OCI-LY1 (cell line): ENCODE measurements around the gene TK2.
"Not testable (repeated sequence)": the region's sequence is repeated elsewhere in the genome, so short reads cannot be mapped to it uniquely, and the experiment has no call there.

ENCODE experiments used
- EZH2 ChIP-seq: fragments of 200-600 bp; sonication (generic), shearing (Covaris generic); IDR thresholded peaks from 2 replicates; pipeline ENCODE4 v1.8.0; 2017; ENCODE audit warnings: borderline replicate concordance, mixed run types, mild to moderate bottlenecking, antibody characterized with exemption, low read length, moderate library complexity, mixed read lengths
- TF ChIP-seq, protein P1 (sequence below): fragments of 200-600 bp; sonication (generic), shearing (Covaris generic); IDR thresholded peaks from 2 replicates; pipeline ENCODE4 v1.5.1; 2017; ENCODE audit warnings: mild to moderate bottlenecking, antibody characterized with exemption, low read length, moderate library complexity, mixed read lengths

DNA sequence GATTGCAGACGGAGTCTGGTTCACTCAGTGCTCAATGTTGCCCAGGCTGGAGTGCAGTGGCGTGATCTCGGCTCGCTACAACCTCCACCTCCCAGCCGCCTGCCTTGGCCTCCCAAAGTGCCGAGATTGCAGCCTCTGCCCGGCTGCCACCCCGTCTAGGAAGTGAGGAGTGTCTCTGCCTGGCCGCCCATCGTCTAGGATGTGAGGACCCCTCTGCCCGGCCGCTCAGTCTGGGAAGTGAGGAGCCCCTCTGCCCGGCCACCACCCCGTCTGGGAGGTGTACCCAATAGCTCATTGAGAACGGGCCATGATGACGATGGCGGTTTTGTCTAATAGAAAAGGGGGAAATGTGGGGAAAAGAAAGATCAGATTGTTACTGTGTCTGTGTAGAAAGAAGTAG lies 35.5 kb downstream of the TK2 start:
- TF ChIP-seq EZH2 = not testable (repeated sequence)
- TF ChIP-seq, protein P1, sequence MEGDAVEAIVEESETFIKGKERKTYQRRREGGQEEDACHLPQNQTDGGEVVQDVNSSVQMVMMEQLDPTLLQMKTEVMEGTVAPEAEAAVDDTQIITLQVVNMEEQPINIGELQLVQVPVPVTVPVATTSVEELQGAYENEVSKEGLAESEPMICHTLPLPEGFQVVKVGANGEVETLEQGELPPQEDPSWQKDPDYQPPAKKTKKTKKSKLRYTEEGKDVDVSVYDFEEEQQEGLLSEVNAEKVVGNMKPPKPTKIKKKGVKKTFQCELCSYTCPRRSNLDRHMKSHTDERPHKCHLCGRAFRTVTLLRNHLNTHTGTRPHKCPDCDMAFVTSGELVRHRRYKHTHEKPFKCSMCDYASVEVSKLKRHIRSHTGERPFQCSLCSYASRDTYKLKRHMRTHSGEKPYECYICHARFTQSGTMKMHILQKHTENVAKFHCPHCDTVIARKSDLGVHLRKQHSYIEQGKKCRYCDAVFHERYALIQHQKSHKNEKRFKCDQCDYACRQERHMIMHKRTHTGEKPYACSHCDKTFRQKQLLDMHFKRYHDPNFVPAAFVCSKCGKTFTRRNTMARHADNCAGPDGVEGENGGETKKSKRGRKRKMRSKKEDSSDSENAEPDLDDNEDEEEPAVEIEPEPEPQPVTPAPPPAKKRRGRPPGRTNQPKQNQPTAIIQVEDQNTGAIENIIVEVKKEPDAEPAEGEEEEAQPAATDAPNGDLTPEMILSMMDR = not testable (repeated sequence)
